Stimulated activated CD8-positive, alpha-beta memory T cell treated with anti-CD3 and anti-CD28 coated beads, Interleukin-15, amount 100 ng/mL, for 1 hour (primary cell): ENCODE results near the gene ZNF292.
"Not testable (repeated sequence)": the region's sequence is repeated elsewhere in the genome, so short reads cannot be mapped to it uniquely, and the experiment has no call there.

Source experiments
- DNase-seq: peaks from one replicate; pipeline ENCODE4 v3.0.0-alpha.2; 2020; ENCODE audit warnings: low read depth

ZNF292 gene

GRCh38 chr6:87277123-87277522 is 121.8 kb downstream of the ZNF292 start:
- DNase-seq: no peak

- DNase-seq: no peak
Measured at GRCh38 chr6:87279196-87279595, 123.8 kb downstream of the ZNF292 start.

- no peak for DNase-seq
Measured at GRCh38 chr6:87281426-87281825, 126.1 kb downstream of the ZNF292 start.

GRCh38 chr6:87282743-87283142 is 127.4 kb downstream of the ZNF292 start:
- no peak for DNase-seq

- no peak for DNase-seq
Measured at GRCh38 chr6:87283461-87283860, 128.1 kb downstream of the ZNF292 start.

- no peak for DNase-seq
Measured at GRCh38 chr6:87287251-87287650, 131.9 kb downstream of the ZNF292 start.

- DNase-seq: no peak
Measured at GRCh38 chr6:87289571-87289970, 134.2 kb downstream of the ZNF292 start.

DNA sequence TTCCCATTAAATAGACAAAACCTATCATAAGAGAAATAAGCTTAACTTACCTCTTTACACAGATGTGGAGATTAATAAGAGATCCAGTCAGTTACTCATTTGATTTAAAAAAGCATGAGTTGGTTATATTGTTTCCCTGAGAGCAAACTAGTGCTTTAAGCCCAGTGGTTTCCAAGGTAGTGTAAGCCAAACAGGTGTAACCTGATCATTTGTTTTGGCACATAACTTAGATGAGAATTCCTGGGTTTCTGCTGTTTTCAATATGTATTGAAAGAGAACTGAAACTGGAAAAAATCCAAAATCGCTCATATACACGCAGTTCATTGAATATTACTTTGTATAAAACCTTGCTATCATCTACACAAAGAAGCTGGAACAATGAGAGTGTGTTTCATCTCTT is 136.5 kb downstream of the ZNF292 start:
- DNase-seq: no peak

DNA sequence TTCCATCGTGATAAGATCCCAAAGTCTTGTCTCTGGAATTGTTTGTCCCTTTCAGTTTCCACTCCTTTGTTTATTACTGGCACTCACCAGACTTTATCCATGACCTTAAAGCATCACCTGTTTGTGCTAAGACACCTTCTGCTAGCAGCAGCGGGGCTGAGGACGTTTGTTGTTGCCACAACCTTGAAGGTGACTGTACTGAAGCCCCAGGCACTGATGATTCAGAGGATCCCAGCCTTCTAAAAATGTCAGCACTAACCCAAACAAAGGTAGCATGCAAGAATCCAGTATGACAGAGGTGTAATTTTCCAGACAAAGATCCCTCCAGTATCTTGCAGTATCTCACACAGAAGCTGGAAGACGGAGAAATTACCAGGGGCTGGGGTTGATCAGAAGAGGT is 138.2 kb downstream of the ZNF292 start:
- no peak for DNase-seq

GRCh38 chr6:87297119-87297518 is 141.8 kb downstream of the ZNF292 start:
- no peak for DNase-seq

DNA sequence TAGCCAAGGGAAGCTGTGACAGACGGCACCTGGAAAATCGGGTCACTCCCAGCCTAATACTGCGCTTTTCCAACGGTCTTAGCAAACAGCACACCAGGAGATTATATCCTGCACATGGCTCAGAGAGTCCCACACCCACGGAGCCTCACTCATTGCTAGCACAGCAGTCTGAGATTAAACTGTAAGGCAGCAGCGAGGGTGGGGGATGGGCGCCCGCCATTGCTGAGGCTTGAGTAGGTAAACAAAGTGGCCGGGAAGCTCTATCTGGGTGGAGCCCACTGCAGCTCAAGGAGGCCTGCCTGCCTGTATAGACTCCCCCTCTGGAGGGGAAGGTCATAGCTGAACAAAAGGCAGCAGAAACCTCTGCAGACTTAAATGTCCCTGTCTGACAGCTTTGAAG is 145.9 kb downstream of the ZNF292 start:
- not testable (repeated sequence) for DNase-seq

DNA sequence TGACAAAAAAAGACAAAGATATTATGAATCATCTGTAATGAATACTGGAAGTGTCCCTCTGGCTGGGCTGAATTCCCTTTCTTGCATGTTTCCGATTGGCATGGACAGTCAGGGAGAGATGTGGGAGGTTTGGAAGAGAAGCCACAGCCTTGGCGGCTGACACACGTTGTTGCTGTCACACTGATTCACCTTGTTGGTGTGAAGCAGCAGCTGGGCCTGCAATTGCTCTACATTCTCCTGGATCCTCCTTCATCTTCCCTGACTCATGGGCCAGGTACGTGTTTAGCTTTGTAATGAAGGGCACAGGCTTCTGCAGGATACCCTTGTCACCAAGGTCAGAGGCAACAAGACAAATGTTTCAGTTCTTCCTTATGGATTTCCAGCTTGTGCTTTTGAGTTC is 153.6 kb downstream of the ZNF292 start:
- DNase-seq: no peak

GRCh38 chr6:87312860-87313259 is 157.5 kb downstream of the ZNF292 start:
- no peak for DNase-seq
